ENCODE data around the gene ABCA2.

ABCA2 gene

GRCh38 chr9:136995362-136995761 lies 32.7 kb downstream of the ABCA2 start:
- no peak for DNase-seq (ENCODE audit: extremely low read depth, low read depth)
- no peak for TF ChIP-seq CTCF (IDR thresholded peaks at IDR 0.05; ENCODE audit: low read depth, low read length)

- no peak for TF ChIP-seq CTCF (IDR thresholded peaks at IDR 0.05; ENCODE audit: low read depth, low read length)
Observed at GRCh38 chr9:136994888-136995230, 33.2 kb downstream of the ABCA2 start.

GRCh38 chr9:136994180-136994887 lies 33.7 kb downstream of the ABCA2 start:
- no peak for DNase-seq (ENCODE audit: extremely low read depth, low read depth)
- no peak for TF ChIP-seq CTCF (IDR thresholded peaks at IDR 0.05; ENCODE audit: low read depth, low read length)

More at GRCh38 chr9:136994888-136995230, 33.2 kb downstream of the ABCA2 start:
- no peak for DNase-seq (ENCODE audit: extremely low read depth, low read depth)

- no peak for DNase-seq (ENCODE audit: extremely low read depth, low read depth)
- no peak for TF ChIP-seq CTCF (IDR thresholded peaks at IDR 0.05; ENCODE audit: low read depth, low read length)
Observed at GRCh38 chr9:136992819-136993369, 35.1 kb downstream of the ABCA2 start.

GRCh38 chr9:136991993-136992818 lies 35.8 kb downstream of the ABCA2 start, which contains the start of gene PAXX:
Gene PAXX, plus strand, starts transcription at chr9:136992422. Its CDS starts 22 bp downstream, at chr9:136992444.
- peak; percentile 63 for DNase-seq (ENCODE audit: extremely low read depth, low read depth)
- no peak for TF ChIP-seq CTCF (IDR thresholded peaks at IDR 0.05; ENCODE audit: low read depth, low read length)

- DNase-seq (ENCODE audit: extremely low read depth, low read depth), result no peak
- no peak for TF ChIP-seq CTCF (IDR thresholded peaks at IDR 0.05; ENCODE audit: low read depth, low read length)
Observed at GRCh38 chr9:136990242-136990911, 37.7 kb downstream of the ABCA2 start.
